Measurements from ENCODE around the gene RBBP8NL.

- TF ChIP-seq, protein P1, sequence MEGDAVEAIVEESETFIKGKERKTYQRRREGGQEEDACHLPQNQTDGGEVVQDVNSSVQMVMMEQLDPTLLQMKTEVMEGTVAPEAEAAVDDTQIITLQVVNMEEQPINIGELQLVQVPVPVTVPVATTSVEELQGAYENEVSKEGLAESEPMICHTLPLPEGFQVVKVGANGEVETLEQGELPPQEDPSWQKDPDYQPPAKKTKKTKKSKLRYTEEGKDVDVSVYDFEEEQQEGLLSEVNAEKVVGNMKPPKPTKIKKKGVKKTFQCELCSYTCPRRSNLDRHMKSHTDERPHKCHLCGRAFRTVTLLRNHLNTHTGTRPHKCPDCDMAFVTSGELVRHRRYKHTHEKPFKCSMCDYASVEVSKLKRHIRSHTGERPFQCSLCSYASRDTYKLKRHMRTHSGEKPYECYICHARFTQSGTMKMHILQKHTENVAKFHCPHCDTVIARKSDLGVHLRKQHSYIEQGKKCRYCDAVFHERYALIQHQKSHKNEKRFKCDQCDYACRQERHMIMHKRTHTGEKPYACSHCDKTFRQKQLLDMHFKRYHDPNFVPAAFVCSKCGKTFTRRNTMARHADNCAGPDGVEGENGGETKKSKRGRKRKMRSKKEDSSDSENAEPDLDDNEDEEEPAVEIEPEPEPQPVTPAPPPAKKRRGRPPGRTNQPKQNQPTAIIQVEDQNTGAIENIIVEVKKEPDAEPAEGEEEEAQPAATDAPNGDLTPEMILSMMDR (IDR thresholded peaks at IDR 0.05; ENCODE audit: insufficient read depth, low read length, poor library complexity, severe bottlenecking), result no peak
- no peak for TF ChIP-seq EZH2phosphoT487 (conservative IDR thresholded peaks at IDR 0.05; ENCODE audit: low read length)
Observed at GRCh38 chr20:62372042-62372993, 55.0 kb downstream of the RBBP8NL start.
